HG03442 (cell line): ENCODE data around the gene DSCAML1.

ENCODE experiments used
- ATAC-seq: cut with Tn5 transposase; IDR thresholded peaks from one replicate; pipeline ENCODE4 v1.9.1; 2021; ENCODE audit warnings: mild to moderate bottlenecking, moderate library complexity; ENCODE audit not compliant: unreplicated experiment

DSCAML1 gene

GRCh38 chr11:117795638-117796455 lies 1.2 kb downstream of the DSCAML1 start:
- no peak for ATAC-seq

DNA sequence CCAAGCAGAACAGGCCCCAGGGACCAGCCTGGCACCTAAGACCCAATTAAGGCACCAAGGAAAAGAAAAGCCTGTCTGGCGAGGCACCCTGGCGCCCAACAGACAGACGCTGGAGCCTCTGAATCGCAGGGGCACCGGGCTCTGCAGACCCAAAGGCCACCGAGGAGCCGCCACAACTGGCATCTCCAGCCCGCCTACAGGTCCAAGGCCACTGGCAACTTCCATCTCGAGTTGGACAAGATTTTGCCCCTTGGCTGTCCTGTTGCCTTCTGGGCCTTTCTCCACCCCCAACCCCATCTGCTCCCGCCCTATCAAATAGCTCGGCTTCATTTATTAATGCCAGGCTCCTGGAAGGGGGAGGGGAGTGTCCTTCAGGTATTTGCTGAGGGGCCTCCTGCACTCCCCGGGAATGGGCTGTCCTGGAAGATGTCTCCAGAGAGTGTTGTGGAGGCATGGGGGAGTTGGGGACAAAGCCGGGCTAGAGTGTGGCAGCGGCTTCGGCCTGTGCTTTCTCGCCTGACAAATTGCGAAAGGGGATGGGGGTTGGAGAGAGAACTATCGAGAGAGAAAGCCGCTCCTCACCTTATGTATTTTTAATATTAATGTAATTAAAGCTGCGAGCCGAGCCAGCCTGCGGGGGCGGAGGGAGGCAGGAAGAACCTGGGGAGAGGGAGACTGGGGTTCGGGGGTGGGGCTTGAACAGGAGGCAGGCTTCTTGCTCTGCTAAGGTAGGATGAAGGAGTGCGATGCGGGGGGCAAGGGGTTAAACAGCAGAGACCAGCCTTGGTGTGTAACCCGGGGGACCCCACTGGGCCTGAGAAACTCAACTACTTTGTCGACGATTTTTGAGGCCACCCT lies 2.0 kb downstream of the DSCAML1 start:
- ATAC-seq: no peak

- ATAC-seq: no peak
Observed at GRCh38 chr11:117794135-117794534, 2.9 kb downstream of the DSCAML1 start.

GRCh38 chr11:117793583-117793982 lies 3.4 kb downstream of the DSCAML1 start:
- ATAC-seq: no peak

DNA sequence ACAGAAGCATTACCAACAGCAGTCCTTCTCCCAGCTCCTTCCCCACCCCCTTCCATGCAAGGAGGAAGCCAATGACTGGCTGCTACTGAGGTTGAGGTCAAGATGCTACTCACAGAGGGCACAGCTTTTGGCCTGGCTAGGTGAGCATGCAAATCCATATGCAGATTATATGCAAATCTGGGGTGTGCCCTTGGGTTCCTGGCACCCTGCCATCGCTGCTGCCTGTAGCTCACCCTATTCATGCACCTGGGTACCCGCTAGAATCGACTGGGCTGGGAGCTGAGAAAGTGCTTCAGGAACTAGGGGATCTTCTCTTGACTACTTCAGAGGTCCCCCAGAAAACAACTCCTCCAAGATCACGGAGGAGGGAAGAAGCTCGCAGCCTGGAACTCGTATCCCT lies 4.0 kb downstream of the DSCAML1 start:
- no peak for ATAC-seq

DNA sequence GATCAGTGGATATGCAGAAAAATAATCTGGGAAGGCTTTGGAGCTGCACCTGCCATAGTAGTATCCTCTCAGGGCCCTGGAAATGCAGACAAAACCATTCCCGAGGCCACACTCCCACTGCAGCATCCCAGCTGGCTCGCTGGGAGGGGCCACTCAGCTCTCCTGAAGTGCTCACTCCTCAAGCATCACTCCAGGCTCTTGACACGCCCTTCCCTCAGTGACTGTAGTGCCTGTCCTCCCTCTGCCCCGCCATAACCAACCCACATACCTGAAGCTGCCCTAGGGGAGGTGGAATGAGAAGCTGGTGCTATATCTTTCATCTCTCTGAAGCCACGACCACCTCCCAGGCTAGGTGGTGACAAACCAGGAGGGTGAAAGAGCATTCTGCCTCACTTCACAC lies 4.8 kb downstream of the DSCAML1 start:
- no peak for ATAC-seq

- no peak for ATAC-seq
Observed at GRCh38 chr11:117790279-117790678, 6.7 kb downstream of the DSCAML1 start.

GRCh38 chr11:117789241-117789640 lies 7.8 kb downstream of the DSCAML1 start:
- no peak for ATAC-seq

- ATAC-seq: no peak
Observed at GRCh38 chr11:117786135-117786870, 10.7 kb downstream of the DSCAML1 start.

DNA sequence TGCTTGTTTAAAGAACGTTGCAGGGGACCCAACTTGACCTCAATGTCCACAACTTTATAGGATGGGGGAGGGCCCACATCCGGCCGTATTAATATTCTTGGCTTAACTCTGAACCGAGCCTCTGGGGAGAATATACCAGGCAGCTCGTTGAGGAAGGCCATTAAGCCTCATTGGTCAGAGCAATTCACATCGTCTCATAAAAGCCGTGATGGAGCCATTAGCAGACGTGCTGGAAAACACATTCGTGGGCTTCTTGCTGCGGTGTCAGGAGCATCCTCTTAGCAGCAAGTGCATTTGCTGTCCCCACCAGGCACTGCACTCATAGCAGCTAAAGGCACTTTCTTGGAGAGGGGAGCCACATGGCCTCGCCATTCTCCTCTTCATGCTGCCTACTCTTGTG lies 14.9 kb downstream of the DSCAML1 start:
- no peak for ATAC-seq

DNA sequence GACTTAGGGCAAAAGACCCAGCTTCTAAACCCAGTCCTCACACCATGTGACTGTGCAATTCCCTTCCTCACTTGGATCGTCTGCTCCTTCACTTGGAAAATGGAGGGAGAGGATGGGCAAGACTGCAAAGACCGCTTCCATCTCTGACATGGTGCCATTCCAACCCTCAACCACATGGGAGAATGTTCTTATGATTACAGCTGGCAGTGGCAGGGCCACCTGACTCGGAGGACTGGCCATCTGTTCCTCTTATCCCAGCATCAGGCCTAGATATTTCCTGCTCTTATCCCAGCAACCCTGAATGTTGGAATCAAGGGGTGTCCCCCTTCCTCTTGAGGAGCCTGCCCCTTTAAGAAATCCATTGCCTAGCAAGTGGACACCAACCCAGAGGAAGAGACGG lies 15.4 kb downstream of the DSCAML1 start:
- ATAC-seq: no peak

GRCh38 chr11:117780456-117780855 lies 16.6 kb downstream of the DSCAML1 start:
- ATAC-seq: no peak

- ATAC-seq: no peak
Observed at GRCh38 chr11:117774553-117774952, 22.5 kb downstream of the DSCAML1 start.

DNA sequence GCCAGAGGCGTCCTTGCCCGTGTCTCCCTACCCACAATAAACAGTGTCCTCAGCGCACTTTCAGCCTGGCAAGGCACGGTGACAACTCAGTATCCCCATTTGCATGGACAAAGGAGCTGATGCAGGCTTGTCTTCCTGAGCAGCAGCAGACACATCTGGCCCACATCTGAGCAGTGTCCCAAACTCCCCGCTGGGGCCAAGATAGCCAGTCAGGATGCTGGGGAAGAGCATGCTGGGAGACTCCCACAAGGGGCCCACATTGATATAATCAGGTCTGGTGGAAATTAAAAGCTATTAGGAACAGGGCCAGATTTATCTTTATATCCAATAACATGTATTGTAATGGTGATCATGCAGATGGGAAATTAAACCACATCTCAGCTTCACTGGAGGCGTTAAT lies 24.7 kb downstream of the DSCAML1 start:
- no peak for ATAC-seq

DNA sequence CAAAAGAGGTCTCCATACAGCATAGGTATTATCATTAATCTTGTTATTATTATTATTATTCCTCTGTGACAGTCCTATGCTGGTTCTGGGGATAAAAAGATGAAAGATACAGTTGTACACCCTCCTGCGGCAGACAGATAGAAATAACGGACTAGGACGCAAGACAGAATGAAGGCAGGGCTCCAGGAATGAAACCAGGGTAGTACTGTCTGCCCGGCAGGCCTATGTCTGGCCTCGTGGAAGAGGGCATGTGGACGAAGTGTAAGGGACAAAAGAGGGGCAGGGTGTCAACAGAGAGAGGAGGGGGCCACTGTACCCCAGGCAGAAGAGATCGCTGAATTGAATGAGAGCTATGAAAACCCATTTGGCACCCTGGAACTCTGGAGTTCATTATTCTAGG lies 25.2 kb downstream of the DSCAML1 start:
- no peak for ATAC-seq

- no peak for ATAC-seq
Observed at GRCh38 chr11:117771197-117771596, 25.8 kb downstream of the DSCAML1 start.

DNA sequence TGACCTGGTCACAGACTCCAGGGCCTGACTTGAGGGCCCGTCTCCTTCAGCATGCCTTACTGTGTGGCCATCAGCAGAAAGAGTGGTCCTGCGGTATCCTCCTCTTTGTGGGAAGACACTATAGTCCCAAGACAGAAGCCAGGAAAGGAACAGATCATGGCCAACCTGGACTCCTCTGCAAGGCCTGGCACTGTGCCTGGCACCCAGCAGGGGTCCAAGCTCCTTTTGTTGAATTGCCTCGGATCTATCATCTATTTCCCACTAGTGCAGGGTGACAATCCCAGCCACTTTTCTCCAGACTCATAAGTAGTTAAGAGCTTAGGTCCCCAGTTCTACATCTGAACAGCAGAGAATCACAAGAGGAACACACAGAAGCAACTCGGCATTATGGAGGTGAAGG lies 27.0 kb downstream of the DSCAML1 start:
- ATAC-seq: no peak

DNA sequence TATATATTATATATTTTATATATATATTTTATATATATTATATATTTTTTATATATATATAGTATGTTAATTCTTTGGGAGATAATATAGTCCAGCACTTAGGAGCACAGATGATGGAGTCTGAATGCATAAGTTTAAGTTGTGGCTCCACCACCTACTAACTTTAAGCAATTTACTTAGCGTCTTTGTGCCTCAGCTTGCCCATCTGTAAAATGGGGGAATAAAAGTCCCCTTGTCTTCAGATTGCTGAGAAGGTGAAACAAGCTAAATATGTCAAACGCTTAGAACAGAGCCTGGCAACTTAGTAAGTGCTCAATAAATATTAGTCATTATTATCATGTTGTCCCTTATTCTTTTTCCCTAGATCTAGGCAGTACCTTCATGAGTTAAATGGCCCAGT lies 27.5 kb downstream of the DSCAML1 start:
- no peak for ATAC-seq

- no peak for ATAC-seq
Observed at GRCh38 chr11:117768506-117768905, 28.5 kb downstream of the DSCAML1 start.

- no peak for ATAC-seq
Observed at GRCh38 chr11:117767071-117767470, 29.9 kb downstream of the DSCAML1 start.

DNA sequence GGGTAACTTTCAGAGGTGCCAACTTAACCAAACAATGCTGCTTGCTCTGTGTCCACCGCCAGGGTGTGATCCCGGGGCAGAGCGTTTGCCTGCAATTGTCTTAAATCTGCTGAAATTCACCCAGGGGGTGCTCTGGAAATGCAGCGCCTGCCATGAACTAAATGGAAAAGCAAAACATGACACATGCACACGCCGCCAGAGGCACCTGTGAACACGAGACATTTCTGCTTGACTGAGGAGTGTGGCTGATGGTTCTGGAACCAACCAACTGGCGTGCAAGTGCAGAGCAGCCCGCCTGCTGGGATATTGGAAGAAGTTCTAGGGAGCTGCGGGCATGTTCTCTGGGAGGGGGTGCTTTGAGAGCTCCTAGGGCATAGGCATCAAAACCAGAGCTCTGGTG lies 30.4 kb downstream of the DSCAML1 start:
- no peak for ATAC-seq
